GM12872 (cell line): ENCODE results near the gene DCUN1D5.

ENCODE experiments used
- CTCF ChIP-seq: IDR thresholded peaks from 3 replicates; pipeline ENCODE4 v1.5.1; 2011; ENCODE audit warnings: low read depth, mild to moderate bottlenecking, low read length, moderate library complexity; ENCODE audit not compliant: insufficient read depth

The DCUN1D5 gene

GRCh38 chr11:103077554-103077953 lies 14.4 kb downstream of the DCUN1D5 start:
- TF ChIP-seq CTCF: no peak

DNA sequence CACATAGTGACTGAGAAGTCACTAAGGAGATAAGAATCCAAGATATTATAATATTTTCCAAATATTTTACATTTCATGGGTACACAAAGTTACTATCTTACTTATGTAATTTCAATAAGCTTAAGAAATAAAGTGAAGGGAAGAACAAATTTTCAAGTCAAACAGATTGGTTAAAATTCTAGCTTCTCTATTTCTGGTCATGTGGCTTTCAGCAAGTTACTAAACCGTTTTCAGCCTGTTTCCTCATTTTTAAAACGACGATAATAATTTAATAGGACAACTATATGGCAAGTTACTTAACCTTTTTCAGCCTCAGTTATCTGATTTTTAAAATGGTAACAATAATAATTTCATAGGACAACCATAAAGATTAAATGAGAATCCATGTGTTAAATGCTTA lies 15.6 kb downstream of the DCUN1D5 start:
- no peak for TF ChIP-seq CTCF

GRCh38 chr11:103071008-103071407 lies 21.0 kb downstream of the DCUN1D5 start:
- TF ChIP-seq CTCF: no peak

GRCh38 chr11:103070142-103070541 lies 21.8 kb downstream of the DCUN1D5 start:
- no peak for TF ChIP-seq CTCF

GRCh38 chr11:103069367-103069766 lies 22.6 kb downstream of the DCUN1D5 start:
- TF ChIP-seq CTCF: no peak

DNA sequence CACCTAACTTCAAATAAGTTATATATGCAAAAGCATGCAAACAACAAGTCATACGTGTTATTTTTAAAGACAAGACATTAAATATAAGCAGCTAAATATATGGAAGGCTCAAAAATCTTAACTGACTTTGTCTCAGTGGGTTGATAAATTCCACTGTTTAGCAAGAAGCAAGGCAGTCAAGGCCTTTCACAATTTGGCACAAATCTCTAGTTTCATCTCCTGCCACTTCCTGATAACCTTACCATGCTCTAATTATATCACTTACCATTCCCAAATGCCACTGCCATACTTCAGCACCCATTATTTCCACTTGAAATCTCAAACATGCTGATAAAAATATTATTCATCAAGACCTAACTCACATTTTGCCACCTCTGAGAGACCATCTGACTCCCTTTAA lies 24.8 kb downstream of the DCUN1D5 start:
- TF ChIP-seq CTCF: no peak

- no peak for TF ChIP-seq CTCF
Observed at GRCh38 chr11:103061656-103062055, 30.3 kb downstream of the DCUN1D5 start.

DNA sequence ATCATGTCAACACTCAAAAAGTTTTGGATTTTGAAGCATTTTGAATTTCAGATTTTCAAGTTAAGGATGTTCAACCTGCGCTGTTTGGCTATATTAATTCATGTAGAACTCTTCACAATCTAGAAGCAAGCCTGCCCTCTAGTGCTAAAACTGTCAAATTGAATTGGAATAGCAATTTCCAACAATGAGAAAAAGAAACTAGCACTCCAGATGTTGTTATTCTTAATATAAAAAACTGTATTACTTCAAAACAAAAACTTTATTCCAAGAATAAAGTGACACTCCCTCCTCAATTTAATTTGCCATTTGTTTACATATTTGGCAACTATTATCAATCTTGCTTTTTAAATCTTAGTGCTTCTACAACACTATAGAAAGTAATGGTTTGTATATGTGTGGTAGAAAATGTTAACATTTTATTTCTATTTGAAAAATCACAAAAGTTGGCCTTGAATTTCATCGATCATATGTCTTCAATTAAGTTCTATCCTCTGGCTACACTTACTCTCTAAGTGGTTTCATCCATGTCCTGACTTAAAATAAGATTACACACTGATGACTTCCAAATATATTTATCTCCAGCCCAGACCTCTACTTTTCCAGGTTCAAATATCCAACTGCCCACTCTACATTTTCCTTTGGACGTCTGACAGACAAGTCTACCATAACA lies 36.6 kb downstream of the DCUN1D5 start:
- peak; percentile 53; the same call in 2 of the 3 replicates for TF ChIP-seq CTCF
